ENCODE results near the gene TMEM120A. TPM values are rescaled to one million over a fixed set of nuclear protein-coding genes. Genes with fewer than 3 reads are reported as not detected.

The TMEM120A gene
- polyA plus RNA-seq, 3 donors, result 65.5 to 79.9 (median 76.1) TPM

- H3K36me3 Mint-ChIP-seq, result peaks cover 61 to 84% of the 10 kb centered on the region in 2 donors
- no peak overlapping the region for H3K4me3 ChIP-seq (replicated peaks in 1 of 3; ENCODE audit: low read depth in 2 of 3, low read length in 3 of 3)
- no peaks in the 10 kb centered on the region for H3K9me3 ChIP-seq (replicated peaks in 1 of 2; ENCODE audit: control insufficient read depth in 1 of 2, insufficient read depth in 1 of 2, low read length in 2 of 2)
- peaks cover 41 to 84% of the 10 kb centered on the region in 2 donors for H3K36me3 ChIP-seq (replicated peaks in 1 of 2; ENCODE audit: control insufficient read depth in 1 of 2, insufficient read depth in 2 of 2, low read length in 2 of 2)
- H3K79me2 ChIP-seq (ENCODE audit: insufficient read depth, low read length), result no peaks in the 10 kb centered on the region
- no peak for TF ChIP-seq CTCF (IDR thresholded peaks at IDR 0.05)
- no peak overlapping the region for H3K4me2 ChIP-seq (replicated peaks; ENCODE audit: extremely low read depth, low read length, poor library complexity, severe bottlenecking)
- H3K9ac ChIP-seq (ENCODE audit: insufficient read depth, low read length, poor library complexity, severe bottlenecking), result no peak overlapping the region
- intact Hi-C loops (cut with micrococcal nuclease), result loop anchor here in 1 of 2 donors (5.0 kb wide), 1 partner anchor 42 kb away; the partner anchor contains the start of gene POR
- peaks cover 23 to 25% of the 10 kb centered on the region in 2 donors for H3K4me1 ChIP-seq (ENCODE audit: control insufficient read depth in 1 of 2, insufficient read depth in 2 of 2, low read length in 2 of 2)
- no peak overlapping the region for H3K27ac ChIP-seq (ENCODE audit: low read depth in 1 of 2, low read length in 2 of 2)
- no peak overlapping the region for H3K4me3 Mint-ChIP-seq
- no peak overlapping the region for H2AFZ ChIP-seq (ENCODE audit: insufficient read depth, low read depth, low read length, poor library complexity, severe bottlenecking)
- peaks cover 28% of the 10 kb centered on the region for H3K4me1 Mint-ChIP-seq
- H3K9me3 Mint-ChIP-seq, result peaks cover 0 to 3% (median 0%) of the 10 kb centered on the region in 7 donors
- peaks cover 22% of the 10 kb centered on the region for H4K20me1 ChIP-seq (ENCODE audit: insufficient read depth, low read length)
- H3K27me3 ChIP-seq (ENCODE audit: control insufficient read depth in 2 of 2, insufficient read depth in 2 of 2, low read length in 2 of 2), result no peaks in the 10 kb centered on the region
- no peaks in the 10 kb centered on the region for H3K27me3 Mint-ChIP-seq (ENCODE audit: low read depth in 3 of 3)
- peak overlapping the region in 1 of 7 donors; percentile 13 for H3K27ac Mint-ChIP-seq
- DNase-seq, result no peak
- WGBS (ENCODE audit: insufficient coverage), result 100% methylated on average over 4 of the region's 9 CpGs
Measured at GRCh38 chr7:75958802-75959543, 35.4 kb downstream of the TMEM120A start.

GRCh38 chr7:75957021-75957736 is 37.2 kb downstream of the TMEM120A start:
- Mint-ChIP-seq H3K27ac (peak overlapping the region in 2 of 7 donors; percentile 40 to 76), H3K27me3 (ENCODE audit: low read depth in 3 of 3) (peaks cover 0 to 2% (median 0%) of the 10 kb centered on the region in 3 donors), H3K36me3 (peaks cover 52 to 69% of the 10 kb centered on the region in 2 donors), H3K4me1 (peaks cover 35% of the 10 kb centered on the region), H3K4me3 (no peak overlapping the region), H3K9me3 (peaks cover 0 to 3% (median 0%) of the 10 kb centered on the region in 7 donors)
- DNase-seq, result no peak
- no peaks in the 10 kb centered on the region for H3K79me2 ChIP-seq (ENCODE audit: insufficient read depth, low read length)
- no peak overlapping the region for H3K27ac ChIP-seq (ENCODE audit: low read depth in 1 of 2, low read length in 2 of 2)
- H3K4me3 ChIP-seq (replicated peaks in 1 of 3; ENCODE audit: low read depth in 2 of 3, low read length in 3 of 3), result no peak overlapping the region
- intact Hi-C loops (cut with micrococcal nuclease), result loop anchor here in 1 of 2 donors (5.0 kb wide), 1 partner anchor 40 kb away; the partner anchor contains the start of gene POR
- no peak overlapping the region for H2AFZ ChIP-seq (ENCODE audit: insufficient read depth, low read depth, low read length, poor library complexity, severe bottlenecking)
- TF ChIP-seq CTCF (IDR thresholded peaks at IDR 0.05), result no peak
- H3K9me3 ChIP-seq (replicated peaks in 1 of 2; ENCODE audit: control insufficient read depth in 1 of 2, insufficient read depth in 1 of 2, low read length in 2 of 2), result no peaks in the 10 kb centered on the region
- H3K27me3 ChIP-seq (ENCODE audit: control insufficient read depth in 2 of 2, insufficient read depth in 2 of 2, low read length in 2 of 2), result no peaks in the 10 kb centered on the region
- WGBS (ENCODE audit: insufficient coverage), result 95% methylated on average over 6 of the region's 16 CpGs
- H3K36me3 ChIP-seq (replicated peaks in 1 of 2; ENCODE audit: control insufficient read depth in 1 of 2, insufficient read depth in 2 of 2, low read length in 2 of 2), result peaks cover 41 to 70% of the 10 kb centered on the region in 2 donors
- H3K4me1 ChIP-seq (ENCODE audit: control insufficient read depth in 1 of 2, insufficient read depth in 2 of 2, low read length in 2 of 2), result peaks cover 31 to 37% of the 10 kb centered on the region in 2 donors
- H3K4me2 ChIP-seq (replicated peaks; ENCODE audit: extremely low read depth, low read length, poor library complexity, severe bottlenecking), result no peak overlapping the region
- H3K9ac ChIP-seq (ENCODE audit: insufficient read depth, low read length, poor library complexity, severe bottlenecking), result no peak overlapping the region
- peaks cover 10% of the 10 kb centered on the region for H4K20me1 ChIP-seq (ENCODE audit: insufficient read depth, low read length)

Measured in CD14-positive monocyte (primary cell).